Activated T-cell treated with anti-CD3 and anti-CD28 coated beads, Interleukin-2, amount 50 U/mL, for 72 hours (primary cell): ENCODE measurements around the gene PCDHA1. TPM values are rescaled to one million over a fixed set of nuclear protein-coding genes. Genes with fewer than 3 reads are reported as not detected.
"Not testable (repeated sequence)": the region's sequence is repeated elsewhere in the genome, so short reads cannot be mapped to it uniquely, and the experiment has no call there.

Source experiments
- ATAC-seq, 2 donors: fragments of 150-1000 bp; cut with Tn5 transposase; replicated peaks in 1 of 2; 2 replicates each; pipeline ENCODE4 v1.10.0; 2021; ENCODE audit warnings: moderate library complexity in 2 of 2, mild to moderate bottlenecking in 1 of 2
- DNase-seq, 2 donors: peaks; one replicate each; pipeline ENCODE4 v3.0.0; 2021 to 2022; ENCODE audit warnings: mixed read lengths in 1 of 2
- H3K27ac Mint-ChIP-seq: one replicate; pipeline ENCODE4 v1.8.0; 2022; ENCODE audit warnings: mild to moderate bottlenecking, moderate library complexity, mixed read lengths
- H3K27me3 Mint-ChIP-seq: one replicate; pipeline ENCODE4 v1.8.0; 2022; ENCODE audit warnings: low read depth, mixed read lengths
- H3K36me3 Mint-ChIP-seq, 2 donors: one replicate each; pipeline ENCODE4 v1.8.0; 2022; ENCODE audit warnings: mixed read lengths in 2 of 2, mild to moderate bottlenecking in 1 of 2; ENCODE audit not compliant: insufficient read depth in 2 of 2
- H3K4me1 Mint-ChIP-seq: one replicate; pipeline ENCODE4 v1.8.0; 2022; ENCODE audit warnings: low read depth, mixed read lengths
- H3K4me3 Mint-ChIP-seq, 2 donors: one replicate each; pipeline ENCODE4 v1.8.0; 2022; ENCODE audit warnings: mild to moderate bottlenecking in 2 of 2, mixed read lengths in 2 of 2, moderate library complexity in 2 of 2
- H3K9me3 Mint-ChIP-seq, 2 donors: one replicate each; pipeline ENCODE4 v1.8.0; 2022; ENCODE audit warnings: mixed read lengths in 2 of 2
- total RNA-seq, 2 donors: library from RNA; stranded (reverse); gene quantifications; one replicate each; pipeline ENCODE4 v1.2.3, GENCODE V29; 2022

Gene PCDHA1
- total RNA-seq, 2 donors from 2014 or later = not detected

GRCh38 chr5:140796072-140796717 lies 10.3 kb downstream of the PCDHA1 start:
- peaks cover 1 to 12% of the 10 kb centered on the region in 2 donors for H3K36me3 Mint-ChIP-seq
- not testable (repeated sequence) for DNase-seq, ATAC-seq, H3K27ac Mint-ChIP-seq, H3K27me3 Mint-ChIP-seq, H3K4me1 Mint-ChIP-seq, H3K4me3 Mint-ChIP-seq, H3K9me3 Mint-ChIP-seq

- Mint-ChIP-seq H3K4me3 (no peak overlapping the region), H3K27me3 (peaks cover 7% of the 10 kb centered on the region), H3K27ac (no peak overlapping the region), H3K9me3 (peaks cover 0 to 6% of the 10 kb centered on the region in 2 donors), H3K36me3 (peaks cover 1 to 14% of the 10 kb centered on the region in 2 donors), H3K4me1 (no peaks in the 10 kb centered on the region)
- DNase-seq = no peak
- no peak for ATAC-seq
Observed at GRCh38 chr5:140796718-140797095, 10.8 kb downstream of the PCDHA1 start.

- Mint-ChIP-seq H3K27ac (no peak within 1 kb of the TSS), H3K9me3 (peaks cover 4 to 8% of the 10 kb centered on the region in 2 donors), H3K27me3 (peaks cover 7% of the 10 kb centered on the region), H3K36me3 (peaks cover 2 to 6% of the 10 kb centered on the region in 2 donors), H3K4me1 (no peaks in the 10 kb centered on the region), H3K4me3 (peak within 1 kb of the TSS in 1 of 2 donors; percentile 29)
- ATAC-seq (no peak), DNase-seq (no peak)
Observed at GRCh38 chr5:140800816-140801493, 15.0 kb downstream of the PCDHA1 start, which contains the start of gene PCDHA3. PCDHA3 (plus strand) TSS chr5:140801057.

DNA sequence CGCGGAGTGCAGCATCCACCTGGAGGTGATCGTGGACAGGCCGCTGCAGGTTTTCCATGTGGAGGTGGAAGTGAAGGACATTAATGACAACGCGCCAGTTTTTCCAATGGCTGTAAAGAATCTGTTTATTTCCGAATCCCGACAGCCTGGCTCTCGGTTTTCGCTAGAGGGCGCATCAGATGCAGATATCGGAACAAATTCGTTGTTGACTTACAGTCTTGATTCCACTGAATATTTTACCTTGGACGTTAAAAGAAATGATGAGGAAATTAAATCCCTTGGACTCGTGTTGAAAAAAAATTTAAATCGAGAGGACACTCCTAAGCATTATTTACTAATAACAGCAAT lies 15.5 kb downstream of the PCDHA1 start:
- Mint-ChIP-seq H3K4me1 (no peaks in the 10 kb centered on the region), H3K9me3 (peaks cover 4 to 8% of the 10 kb centered on the region in 2 donors), H3K27me3 (peaks cover 7% of the 10 kb centered on the region), H3K27ac (no peak overlapping the region), H3K36me3 (peaks cover 2 to 6% of the 10 kb centered on the region in 2 donors), H3K4me3 (no peak overlapping the region)
- ATAC-seq = no peak
- DNase-seq = no peak

DNA sequence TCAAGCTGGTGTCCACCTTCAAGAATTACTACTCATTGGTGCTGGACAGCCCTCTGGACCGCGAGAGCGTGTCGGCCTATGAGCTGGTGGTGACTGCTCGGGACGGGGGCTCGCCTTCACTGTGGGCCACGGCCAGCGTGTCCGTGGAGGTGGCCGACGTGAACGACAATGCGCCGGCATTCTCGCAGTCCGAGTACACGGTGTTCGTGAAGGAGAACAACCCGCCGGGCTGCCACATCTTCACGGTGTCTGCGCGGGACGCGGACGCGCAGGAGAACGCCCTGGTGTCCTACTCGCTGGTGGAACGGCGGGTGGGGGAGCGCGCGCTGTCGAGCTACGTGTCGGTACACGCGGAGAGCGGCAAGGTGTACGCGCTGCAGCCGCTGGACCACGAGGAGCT lies 16.4 kb downstream of the PCDHA1 start:
- not testable (repeated sequence) for H3K4me1 Mint-ChIP-seq, H3K27me3 Mint-ChIP-seq, H3K27ac Mint-ChIP-seq, DNase-seq, ATAC-seq, H3K36me3 Mint-ChIP-seq, H3K9me3 Mint-ChIP-seq, H3K4me3 Mint-ChIP-seq

GRCh38 chr5:140802781-140803271 lies 16.9 kb downstream of the PCDHA1 start:
- Mint-ChIP-seq H3K27me3 (peaks cover 7% of the 10 kb centered on the region), H3K27ac (no peak overlapping the region), H3K4me1 (no peaks in the 10 kb centered on the region), H3K36me3 (peaks cover 5 to 6% of the 10 kb centered on the region in 2 donors), H3K9me3 (peaks cover 4 to 8% of the 10 kb centered on the region in 2 donors), H3K4me3 (no peak overlapping the region)
- DNase-seq = no peak
- ATAC-seq = no peak

DNA sequence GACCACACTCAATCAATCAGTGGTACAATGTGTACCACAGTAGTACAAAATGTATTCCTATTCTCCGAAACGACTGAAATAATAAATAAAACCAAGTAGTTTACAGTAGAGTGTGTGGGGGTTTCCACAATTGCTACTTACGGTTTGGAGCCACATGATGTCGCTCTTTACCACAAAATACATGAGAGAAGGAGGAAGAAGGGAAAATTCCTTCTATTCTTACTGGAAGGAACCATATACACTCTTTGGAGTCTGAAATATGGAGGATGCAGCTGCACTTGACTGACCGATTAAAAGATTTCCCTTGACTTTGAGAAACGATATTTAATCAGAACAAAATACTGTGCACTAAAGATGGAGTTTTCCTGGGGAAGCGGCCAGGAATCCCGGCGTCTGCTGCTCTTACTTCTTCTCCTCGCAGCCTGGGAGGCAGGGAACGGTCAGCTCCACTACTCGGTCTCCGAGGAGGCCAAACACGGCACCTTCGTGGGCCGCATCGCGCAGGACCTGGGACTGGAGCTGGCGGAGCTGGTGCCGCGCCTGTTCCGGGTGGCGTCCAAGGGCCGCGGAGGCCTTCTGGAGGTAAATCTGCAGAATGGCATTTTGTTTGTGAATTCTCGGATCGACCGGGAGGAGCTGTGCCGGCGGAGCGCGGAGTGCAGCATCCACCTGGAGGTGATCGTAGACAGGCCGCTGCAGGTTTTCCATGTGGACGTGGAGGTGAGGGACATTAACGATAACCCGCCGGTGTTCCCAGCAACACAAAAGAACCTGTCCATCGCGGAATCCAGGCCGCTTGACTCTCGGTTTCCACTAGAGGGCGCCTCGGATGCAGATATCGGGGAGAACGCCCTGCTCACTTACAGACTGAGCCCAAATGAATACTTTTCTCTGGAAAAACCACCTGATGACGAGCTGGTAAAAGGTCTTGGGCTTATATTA lies 21.2 kb downstream of the PCDHA1 start, which contains the start of gene PCDHA4:
Gene PCDHA4 (plus strand): TSS at position 235 of the 942 bp plus-strand sequence.
- H3K4me3 Mint-ChIP-seq = no peak within 1 kb of the TSS
- no peaks in the 10 kb centered on the region for H3K27me3 Mint-ChIP-seq
- DNase-seq (no peak), ATAC-seq (no peak)
- peaks cover 10% of the 10 kb centered on the region in 2 donors for H3K36me3 Mint-ChIP-seq
- no peak within 1 kb of the TSS for H3K27ac Mint-ChIP-seq
- H3K4me1 Mint-ChIP-seq = no peaks in the 10 kb centered on the region
- H3K9me3 Mint-ChIP-seq = peaks cover 5 to 13% of the 10 kb centered on the region in 2 donors

- not testable (repeated sequence) for H3K27me3 Mint-ChIP-seq, H3K27ac Mint-ChIP-seq, ATAC-seq, DNase-seq, H3K4me3 Mint-ChIP-seq, H3K4me1 Mint-ChIP-seq
- Mint-ChIP-seq H3K9me3 (peaks cover 8 to 15% of the 10 kb centered on the region in 2 donors), H3K36me3 (peaks cover 10 to 13% of the 10 kb centered on the region in 2 donors)
Observed at GRCh38 chr5:140808241-140808888, 22.4 kb downstream of the PCDHA1 start.

DNA sequence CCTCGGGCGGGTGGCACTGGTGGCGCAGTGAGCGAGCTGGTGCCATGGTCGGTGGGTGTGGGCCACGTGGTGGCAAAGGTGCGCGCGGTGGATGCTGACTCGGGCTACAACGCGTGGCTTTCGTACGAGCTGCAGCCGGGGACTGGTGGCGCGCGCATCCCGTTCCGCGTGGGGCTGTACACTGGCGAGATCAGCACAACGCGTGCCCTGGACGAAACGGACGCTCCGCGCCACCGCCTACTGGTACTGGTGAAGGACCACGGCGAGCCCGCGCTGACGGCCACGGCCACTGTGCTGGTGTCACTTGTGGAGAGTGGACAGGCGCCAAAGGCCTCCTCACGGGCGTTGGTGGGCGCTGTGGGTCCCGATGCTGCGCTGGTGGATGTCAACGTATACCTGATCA lies 22.9 kb downstream of the PCDHA1 start:
- Mint-ChIP-seq H3K27ac (no peak overlapping the region), H3K27me3 (no peaks in the 10 kb centered on the region), H3K36me3 (peaks cover 9 to 11% of the 10 kb centered on the region in 2 donors), H3K4me3 (no peak overlapping the region), H3K4me1 (no peaks in the 10 kb centered on the region), H3K9me3 (peaks cover 8 to 13% of the 10 kb centered on the region in 2 donors)
- ATAC-seq (no peak), DNase-seq (no peak)

DNA sequence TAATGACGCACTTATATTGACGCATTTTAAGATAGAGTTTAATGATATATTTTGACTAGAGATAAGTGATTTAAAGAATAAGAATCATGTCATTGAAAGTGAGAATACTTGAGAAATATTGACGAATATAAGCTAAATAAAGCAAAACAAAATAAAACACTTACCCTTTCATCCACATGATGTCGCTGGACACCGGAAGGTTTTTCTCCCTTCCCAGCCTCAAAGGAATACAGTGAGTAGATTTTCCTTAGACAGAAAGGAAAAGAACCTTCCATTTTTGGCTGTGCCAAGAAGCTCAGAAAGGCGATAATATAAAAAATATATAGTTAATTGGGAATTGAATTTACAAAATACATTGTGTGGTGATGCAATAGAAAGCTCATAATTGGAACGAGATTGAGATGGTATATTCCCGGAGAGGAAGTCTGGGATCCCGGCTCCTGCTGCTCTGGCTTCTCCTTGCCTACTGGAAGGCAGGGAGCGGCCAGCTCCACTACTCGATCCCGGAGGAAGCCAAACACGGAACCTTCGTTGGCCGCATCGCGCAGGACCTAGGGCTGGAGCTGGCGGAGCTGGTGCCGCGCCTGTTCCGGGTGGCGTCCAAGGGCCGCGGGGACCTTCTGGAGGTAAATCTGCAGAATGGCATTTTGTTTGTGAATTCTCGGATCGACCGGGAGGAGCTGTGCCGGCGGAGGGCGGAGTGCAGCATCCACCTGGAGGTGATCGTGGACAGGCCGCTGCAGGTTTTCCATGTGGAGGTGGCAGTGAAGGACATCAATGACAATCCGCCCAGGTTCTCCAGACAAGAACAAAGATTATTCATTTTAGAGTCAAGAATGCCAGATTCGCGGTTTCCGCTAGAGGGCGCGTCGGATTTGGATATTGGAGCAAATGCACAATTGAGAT lies 35.7 kb downstream of the PCDHA1 start, which contains the start of gene PCDHA5:
Gene PCDHA5 (plus strand): TSS at position 239 of the 906 bp plus-strand sequence.
- no peak for ATAC-seq
- H3K9me3 Mint-ChIP-seq = peaks cover 0 to 3% of the 10 kb centered on the region in 2 donors
- H3K4me1 Mint-ChIP-seq = no peaks in the 10 kb centered on the region
- H3K27me3 Mint-ChIP-seq = peaks cover 9% of the 10 kb centered on the region
- DNase-seq = peak; percentile 8 to 20
- no peak within 1 kb of the TSS for H3K27ac Mint-ChIP-seq
- no peak within 1 kb of the TSS for H3K4me3 Mint-ChIP-seq
- peaks cover 3 to 5% of the 10 kb centered on the region in 2 donors for H3K36me3 Mint-ChIP-seq

- peaks cover 16% of the 10 kb centered on the region for H3K27me3 Mint-ChIP-seq
- peaks cover 0 to 7% of the 10 kb centered on the region in 2 donors for H3K9me3 Mint-ChIP-seq
- ATAC-seq = no peak
- peaks cover 3 to 5% of the 10 kb centered on the region in 2 donors for H3K36me3 Mint-ChIP-seq
- no peak for DNase-seq
- H3K4me1 Mint-ChIP-seq = no peaks in the 10 kb centered on the region
- no peak overlapping the region for H3K27ac Mint-ChIP-seq
- no peak overlapping the region for H3K4me3 Mint-ChIP-seq
Observed at GRCh38 chr5:140822281-140822629, 36.3 kb downstream of the PCDHA1 start.
